Measurements from ENCODE around the gene ANKRD33B. TPM values are rescaled to one million over a fixed set of nuclear protein-coding genes. Genes with fewer than 3 reads are reported as not detected.

The ANKRD33B gene
- total RNA-seq, 8 experiments from 2014 or later = 2.8 to 41.9 (median 5.4) TPM

- no peak for ATAC-seq (replicated peaks in 6 of 8)
- in situ Hi-C loops (cut with MboI; ENCODE audit: low pct_unique_long_range_greater_than_20kb in 2 of 9, low sequenced_read_pairs in 9 of 9, unreplicated experiment in 9 of 9) = loop anchor here in 2 of 9 experiments (25.0 kb wide), 1 partner anchor 1330 kb away; no protein-coding TSS in a partner anchor
- Histone ChIP-seq H3K4me3 (no peak overlapping the region), H3K27ac (no peak overlapping the region), H3K4me1 (replicated peaks in 1 of 2) (no peaks in the 10 kb centered on the region)
- 55 to 100% (median 92%) methylated on average over 1 to 10 of the region's 22 CpGs; no CpG with 5 or more reads in 2 of the 10 experiments for WGBS, 10 experiments
These were observed 118.1 kb downstream of the ANKRD33B start for GRCh38 chr5:10681731-10682679.

DNA sequence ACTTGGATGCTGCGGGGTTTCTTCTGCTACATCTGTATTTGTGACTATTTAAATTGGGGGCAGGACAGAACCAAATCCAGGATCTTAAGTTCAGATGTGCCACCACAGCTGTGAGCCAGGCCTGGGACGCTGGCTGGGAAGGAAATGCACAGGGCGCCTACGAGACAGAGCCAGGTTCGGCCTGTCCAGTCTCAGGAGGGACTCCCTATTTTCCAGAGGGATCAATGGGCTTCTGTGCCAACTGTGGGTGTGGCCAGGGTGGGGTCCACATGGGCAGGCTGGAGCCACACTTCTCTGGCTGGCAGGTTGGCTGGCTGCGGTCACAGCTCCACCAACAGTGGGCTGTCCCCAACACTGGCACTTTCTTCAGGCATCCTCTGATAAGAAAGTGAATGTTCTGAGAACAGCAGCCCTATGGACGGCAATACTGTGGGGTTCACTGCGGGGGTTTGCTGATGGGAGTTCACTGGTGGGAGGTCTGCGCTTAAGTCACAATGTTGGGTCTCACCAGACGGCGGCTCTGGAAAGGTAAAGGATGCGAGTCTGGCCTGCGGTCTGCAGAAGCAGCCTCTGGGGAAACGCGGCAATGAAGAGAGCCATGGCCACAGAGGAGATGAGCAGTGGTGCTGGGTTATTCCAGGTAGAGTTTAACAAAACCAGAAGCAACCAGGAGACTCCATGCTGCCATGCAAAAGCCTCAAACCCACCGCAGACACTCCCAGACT lies 119.1 kb downstream of the ANKRD33B start:
- no peak overlapping the region for H3K27ac ChIP-seq
- ATAC-seq (replicated peaks in 6 of 8) = no peak
- WGBS, 10 experiments = 89 to 100% (median 96%) methylated on average over 1 to 7 of the region's 16 CpGs; no CpG with 5 or more reads in 3 of the 10 experiments
- in situ Hi-C loops (cut with MboI; ENCODE audit: low pct_unique_long_range_greater_than_20kb in 2 of 9, low sequenced_read_pairs in 9 of 9, unreplicated experiment in 9 of 9) = loop anchor here in 2 of 9 experiments (25.0 kb wide), 1 partner anchor 1329 kb away; no protein-coding TSS in a partner anchor
- H3K4me1 ChIP-seq (replicated peaks in 1 of 2) = no peaks in the 10 kb centered on the region
- H3K4me3 ChIP-seq = no peak overlapping the region

DNA sequence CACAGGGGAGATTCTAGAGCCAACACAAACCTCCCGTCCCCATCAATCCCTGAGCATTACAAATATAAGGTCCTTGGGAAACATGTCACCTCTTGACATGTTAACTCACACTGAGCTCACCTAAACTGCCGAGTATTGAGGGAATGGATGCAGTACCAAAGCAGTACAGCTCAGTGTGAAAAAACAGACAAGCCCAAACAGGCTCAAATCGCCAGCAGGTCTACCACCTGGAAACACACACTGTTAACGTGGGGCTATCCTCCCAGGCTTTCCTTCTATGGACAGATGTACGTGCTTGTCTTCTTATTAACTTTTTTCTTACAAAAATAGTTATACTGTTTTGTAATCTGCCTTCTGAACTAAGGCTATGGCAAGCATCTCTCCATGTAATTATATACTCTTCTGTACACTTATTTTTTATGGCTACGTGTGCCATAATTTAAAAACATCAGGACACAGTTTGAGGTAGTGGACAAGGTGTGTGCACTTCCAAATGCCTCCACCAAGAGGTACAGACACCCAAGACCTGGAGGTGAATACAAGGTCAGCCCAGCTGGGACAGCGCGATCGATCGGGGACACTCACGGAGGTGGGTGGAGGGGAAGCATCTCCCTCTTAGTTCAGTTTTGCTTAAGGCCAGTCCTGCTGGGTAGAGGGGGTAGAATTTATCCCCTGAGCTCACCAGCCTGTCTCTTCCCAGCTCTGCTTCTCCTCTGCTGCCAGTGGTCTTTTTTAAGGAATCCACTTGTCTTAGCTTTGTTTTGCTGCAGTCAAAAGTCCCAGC lies 120.6 kb downstream of the ANKRD33B start:
- WGBS, 10 experiments = 54 to 100% (median 92%) methylated on average over 1 to 7 of the region's 11 CpGs
- Histone ChIP-seq H3K27ac (no peak overlapping the region), H3K4me1 (replicated peaks in 1 of 2) (no peaks in the 10 kb centered on the region), H3K4me3 (no peak overlapping the region)
- in situ Hi-C loops (cut with MboI; ENCODE audit: low pct_unique_long_range_greater_than_20kb in 2 of 9, low sequenced_read_pairs in 9 of 9, unreplicated experiment in 9 of 9) = loop anchor here in 2 of 9 experiments (25.0 kb wide), 1 partner anchor 1328 kb away; no protein-coding TSS in a partner anchor
- ATAC-seq (replicated peaks in 6 of 8) = no peak

DNA sequence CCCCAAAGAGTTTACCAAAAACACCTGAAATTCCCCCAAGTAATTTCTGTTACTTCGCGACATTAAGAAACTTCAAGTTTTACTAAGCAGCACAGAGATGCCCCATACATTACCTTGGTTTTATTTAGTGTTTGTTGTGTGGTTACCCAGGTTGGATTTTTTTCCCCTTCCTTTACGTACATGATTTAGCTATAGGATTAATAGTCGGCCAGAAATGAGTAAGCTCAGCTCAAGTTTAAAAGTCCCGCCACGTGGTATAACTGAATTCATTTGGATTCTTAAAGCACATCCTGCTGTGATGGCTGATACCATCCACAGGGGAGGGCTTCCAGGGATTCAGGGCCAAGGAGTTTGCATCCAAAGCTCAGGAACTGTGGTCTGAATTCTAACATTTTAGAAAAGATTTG lies 121.2 kb downstream of the ANKRD33B start:
- no peak overlapping the region for H3K27ac ChIP-seq
- no peaks in the 10 kb centered on the region for H3K4me1 ChIP-seq (replicated peaks in 1 of 2)
- ATAC-seq (replicated peaks in 6 of 8) = no peak
- 0 to 89% (median 79%) methylated on average over 1 to 6 of the region's 6 CpGs; no CpG with 5 or more reads in 2 of the 10 experiments for WGBS, 10 experiments
- in situ Hi-C loops (cut with MboI; ENCODE audit: low pct_unique_long_range_greater_than_20kb in 2 of 9, low sequenced_read_pairs in 9 of 9, unreplicated experiment in 9 of 9) = loop anchor here in 2 of 9 experiments (25.0 kb wide), 1 partner anchor 1327 kb away; no protein-coding TSS in a partner anchor
- H3K4me3 ChIP-seq = no peak overlapping the region

GRCh38 chr5:10686890-10687289 lies 123.0 kb downstream of the ANKRD33B start:
- in situ Hi-C loops (cut with MboI; ENCODE audit: low pct_unique_long_range_greater_than_20kb in 2 of 9, low sequenced_read_pairs in 9 of 9, unreplicated experiment in 9 of 9) = loop anchor here in 2 of 9 experiments (25.0 kb wide), 1 partner anchor 1325 kb away; no protein-coding TSS in a partner anchor
- ATAC-seq (replicated peaks in 6 of 8) = no peak
- Histone ChIP-seq H3K4me1 (replicated peaks in 1 of 2) (no peaks in the 10 kb centered on the region), H3K27ac (no peak overlapping the region), H3K4me3 (no peak overlapping the region)
- WGBS, 10 experiments = 17 to 100% (median 100%) methylated on average over 1 to 2 of the region's 2 CpGs

DNA sequence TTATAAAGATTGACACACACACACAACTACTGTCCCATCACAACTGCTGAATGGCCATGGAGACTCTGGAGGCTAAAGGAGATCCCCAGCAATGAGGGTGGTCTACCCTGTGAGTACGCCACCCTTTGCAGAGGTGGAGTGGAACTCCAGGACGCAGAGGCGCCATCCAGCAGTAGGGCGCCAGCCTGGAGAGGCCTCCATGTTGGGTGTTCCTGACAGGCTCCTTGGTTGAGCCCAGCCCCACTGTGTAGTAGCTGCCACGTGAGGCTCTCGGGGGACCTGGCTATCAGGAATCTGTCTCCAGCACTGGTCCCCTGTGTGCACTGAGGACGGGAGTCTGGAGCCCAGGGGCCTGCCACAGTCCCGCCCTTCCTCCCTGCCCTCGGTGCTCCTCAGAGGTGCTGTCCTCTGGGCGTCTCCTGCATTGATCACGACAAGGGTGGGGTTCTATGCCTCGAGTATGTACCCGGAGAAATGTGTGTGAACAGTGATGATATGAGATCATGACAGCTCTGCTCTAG lies 124.8 kb downstream of the ANKRD33B start:
- no peak overlapping the region for H3K4me3 ChIP-seq
- in situ Hi-C loops (cut with MboI; ENCODE audit: low pct_unique_long_range_greater_than_20kb in 2 of 9, low sequenced_read_pairs in 9 of 9, unreplicated experiment in 9 of 9) = loop anchor here in 2 of 9 experiments (25.0 kb wide), 1 partner anchor 1324 kb away; no protein-coding TSS in a partner anchor
- 33 to 100% (median 93%) methylated on average over 1 to 5 of the region's 13 CpGs; no CpG with 5 or more reads in 5 of the 10 experiments for WGBS, 10 experiments
- H3K27ac ChIP-seq = no peak overlapping the region
- ATAC-seq (replicated peaks in 6 of 8) = peak in 2 of 8 experiments; percentile 27 to 51
- no peaks in the 10 kb centered on the region for H3K4me1 ChIP-seq (replicated peaks in 1 of 2)

- in situ Hi-C loops (cut with MboI; ENCODE audit: low pct_unique_long_range_greater_than_20kb in 2 of 9, low sequenced_read_pairs in 9 of 9, unreplicated experiment in 9 of 9) = loop anchor here in 2 of 9 experiments (25.0 kb wide), 1 partner anchor 1323 kb away; no protein-coding TSS in a partner anchor
These were observed 125.7 kb downstream of the ANKRD33B start for GRCh38 chr5:10689391-10690081.

DNA sequence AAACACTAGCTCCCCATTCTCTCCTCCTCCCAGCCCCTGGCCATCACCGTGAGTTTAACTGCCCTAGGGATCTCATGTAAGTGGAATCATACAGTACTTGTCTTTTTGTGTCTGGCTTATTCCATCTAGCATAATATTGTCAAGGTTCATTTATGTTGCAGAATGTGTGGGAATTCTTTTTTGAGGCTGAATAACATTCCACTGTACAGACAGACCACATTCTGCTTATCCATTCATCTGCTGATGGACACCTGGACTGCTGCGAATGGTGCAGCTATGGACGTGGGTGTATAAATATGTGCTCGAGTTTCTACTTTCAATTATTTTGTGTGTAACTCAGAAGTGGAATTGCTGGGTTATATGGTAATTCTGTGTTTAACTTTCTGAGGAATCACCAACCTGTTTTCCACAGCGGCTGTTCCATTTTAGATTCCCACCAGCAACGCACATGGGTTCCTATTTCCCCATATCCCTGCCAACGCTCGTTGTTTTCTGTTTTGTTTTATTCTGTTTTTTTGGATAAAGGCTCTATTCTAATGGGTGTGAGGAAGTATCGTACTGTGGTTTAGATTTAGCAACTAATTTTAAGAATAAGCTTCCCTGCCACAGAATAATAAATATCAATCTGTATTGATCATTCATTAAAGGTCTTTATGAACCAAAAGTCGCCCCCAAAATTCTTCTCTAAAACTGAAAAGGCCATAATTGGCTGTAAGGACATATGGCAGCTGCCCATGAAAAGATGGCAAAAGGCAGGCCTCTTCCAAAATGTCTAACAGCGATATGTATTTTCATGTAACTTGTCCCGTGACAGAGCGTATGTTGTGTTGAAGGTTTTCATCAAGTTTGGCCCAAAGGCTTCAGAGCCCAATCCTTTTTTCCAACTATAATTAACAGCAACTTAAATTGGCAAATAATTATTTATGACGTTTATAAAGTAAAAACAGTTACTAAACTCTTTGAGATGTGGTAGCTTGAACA lies 126.9 kb downstream of the ANKRD33B start:
- peaks cover 6% of the 10 kb centered on the region in 2 donors for H3K4me1 ChIP-seq (replicated peaks in 1 of 2)
- WGBS, 10 experiments = 87 to 96% (median 93%) methylated on average over 4 to 13 of the region's 14 CpGs
- no peak for ATAC-seq (replicated peaks in 6 of 8)
- no peak overlapping the region for H3K4me3 ChIP-seq
- no peak overlapping the region for H3K27ac ChIP-seq
- in situ Hi-C loops (cut with MboI; ENCODE audit: low pct_unique_long_range_greater_than_20kb in 2 of 9, low sequenced_read_pairs in 9 of 9, unreplicated experiment in 9 of 9) = loop anchor here in 2 of 9 experiments (25.0 kb wide), 1 partner anchor 1322 kb away; no protein-coding TSS in a partner anchor

More at GRCh38 chr5:10689391-10690081, 125.7 kb downstream of the ANKRD33B start:
- Histone ChIP-seq H3K4me1 (replicated peaks in 1 of 2) (no peaks in the 10 kb centered on the region), H3K27ac (no peak overlapping the region), H3K4me3 (no peak overlapping the region)
- 17 to 100% (median 86%) methylated on average over 1 to 7 of the region's 11 CpGs; no CpG with 5 or more reads in 5 of the 10 experiments for WGBS, 10 experiments
- peak in 3 of 8 experiments; percentile 36 to 53 (median 44) for ATAC-seq (replicated peaks in 6 of 8)

DNA sequence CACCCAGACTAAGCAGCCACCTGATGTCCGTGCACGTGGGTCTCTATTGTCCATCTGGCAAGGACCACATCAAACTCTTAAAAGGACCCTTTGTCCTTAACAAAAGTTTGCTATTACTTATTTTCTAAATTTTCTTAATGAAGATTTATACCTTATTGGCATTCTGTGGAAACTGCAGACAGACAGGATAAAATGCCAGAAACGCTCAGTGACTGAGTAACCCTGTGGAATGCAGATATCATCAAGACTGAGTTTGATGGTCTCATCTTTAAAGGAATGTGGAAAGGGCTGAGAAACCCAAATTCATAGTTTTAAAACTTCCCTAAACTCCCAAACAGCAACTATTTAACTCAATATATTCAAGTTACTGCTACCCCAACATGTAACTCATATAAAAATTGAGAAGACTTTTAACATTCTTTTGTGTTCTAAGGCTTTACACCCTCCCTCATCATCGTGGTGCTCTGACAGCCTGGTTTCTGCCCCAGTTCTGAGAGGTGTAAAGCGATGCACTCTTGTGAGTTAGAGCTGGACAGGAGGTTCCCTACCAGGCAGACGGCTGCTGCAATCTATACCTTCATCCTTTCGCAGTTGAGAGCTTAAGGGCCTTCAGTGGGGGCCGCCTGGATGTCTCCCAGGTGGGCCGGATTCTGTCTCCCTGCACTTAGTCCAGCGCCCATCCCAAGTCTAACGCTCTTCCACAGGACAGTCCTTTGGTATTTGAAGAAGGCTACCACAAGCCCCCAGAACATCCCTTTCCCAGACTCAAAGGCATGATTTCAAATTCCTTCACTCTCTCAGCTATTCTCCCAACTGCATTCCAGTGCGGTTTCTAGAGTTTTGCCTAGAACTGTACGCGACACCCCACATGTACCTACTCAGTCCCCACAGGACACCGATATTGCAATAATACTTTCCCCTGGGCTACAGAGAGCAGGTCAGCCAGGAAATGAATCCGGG lies 128.2 kb downstream of the ANKRD33B start:
- WGBS, 10 experiments = 78 to 100% (median 83%) methylated on average over 2 to 11 of the region's 16 CpGs; no CpG with 5 or more reads in 2 of the 10 experiments
- Histone ChIP-seq H3K27ac (no peak overlapping the region), H3K4me3 (no peak overlapping the region), H3K4me1 (replicated peaks in 1 of 2) (peaks cover 6% of the 10 kb centered on the region in 2 donors)
- in situ Hi-C loops (cut with MboI; ENCODE audit: low pct_unique_long_range_greater_than_20kb in 2 of 9, low sequenced_read_pairs in 9 of 9, unreplicated experiment in 9 of 9) = loop anchor here in 2 of 9 experiments (25.0 kb wide), 1 partner anchor 1320 kb away; no protein-coding TSS in a partner anchor
- ATAC-seq (replicated peaks in 6 of 8) = no peak
